Endodermal cell (in vitro differentiated cells): ENCODE data around the gene GABRR2. TPM values are rescaled to one million over a fixed set of nuclear protein-coding genes. Genes with fewer than 3 reads are reported as not detected.

ENCODE experiments used
- DNase-seq: peaks from one replicate; pipeline ENCODE4 v3.0.0-alpha.2; 2017
- H3K27ac ChIP-seq: 2 replicates; pipeline ENCODE4 v1.5.1; 2013; ENCODE audit warnings: mild to moderate bottlenecking, low read depth, low read length, moderate library complexity
- H3K27me3 ChIP-seq: 2 replicates; pipeline ENCODE4 v1.6.1; 2013; ENCODE audit warnings: mild to moderate bottlenecking, low read length, moderate library complexity; ENCODE audit not compliant: insufficient read depth, control insufficient read depth, poor library complexity, severe bottlenecking
- H3K36me3 ChIP-seq: 2 replicates; pipeline ENCODE4 v1.7.0; 2013; ENCODE audit warnings: mild to moderate bottlenecking, low read length, moderate library complexity; ENCODE audit not compliant: control insufficient read depth, insufficient read depth
- H3K4me1 ChIP-seq: one replicate; pipeline ENCODE4 v1.7.0; 2013; ENCODE audit warnings: low read length; ENCODE audit not compliant: control insufficient read depth, insufficient read depth
- H3K4me3 ChIP-seq: 2 replicates; pipeline ENCODE4 v1.5.1; 2013; ENCODE audit warnings: mild to moderate bottlenecking, low read length, moderate library complexity
- H3K9ac ChIP-seq: 2 replicates; pipeline ENCODE4 v1.6.1; 2013; ENCODE audit warnings: mild to moderate bottlenecking, low read length, moderate library complexity; ENCODE audit not compliant: poor library complexity, severe bottlenecking; ENCODE audit errors: extremely low read depth
- H3K9me3 ChIP-seq: 2 replicates; pipeline ENCODE4 v1.6.1; 2013; ENCODE audit warnings: mild to moderate bottlenecking, low read length, moderate library complexity; ENCODE audit not compliant: control insufficient read depth
- H3K27ac Mint-ChIP-seq: 2 replicates; pipeline ENCODE4 v1.8.0; 2020; ENCODE audit warnings: mixed read lengths
- H3K27me3 Mint-ChIP-seq: 2 replicates; pipeline ENCODE4 v1.8.0; 2021; ENCODE audit warnings: mild to moderate bottlenecking, mixed read lengths; ENCODE audit not compliant: insufficient read depth
- H3K36me3 Mint-ChIP-seq: 2 replicates; pipeline ENCODE4 v1.8.0; 2020; ENCODE audit warnings: low read depth, mixed read lengths
- H3K4me1 Mint-ChIP-seq: 2 replicates; pipeline ENCODE4 v1.8.0; 2020; ENCODE audit warnings: mixed read lengths
- H3K4me3 Mint-ChIP-seq: 2 replicates; pipeline ENCODE4 v1.8.0; 2020; ENCODE audit warnings: mild to moderate bottlenecking, moderate library complexity, mixed read lengths
- H3K9me3 Mint-ChIP-seq: 2 replicates; pipeline ENCODE4 v1.8.0; 2020; ENCODE audit warnings: mild to moderate bottlenecking, mixed read lengths
- CTCF ChIP-seq: fragments of 200-600 bp; sonication (generic); conservative IDR thresholded peaks from 2 replicates; pipeline ENCODE4 v1.5.0; 2021; ENCODE audit warnings: antibody characterized with exemption, mild to moderate bottlenecking
- WGBS, 2 experiments: methylation state at CpG; one replicate each; pipeline versions ENCODE4 v1.1.5 to v1.1.7; 2013; ENCODE audit warnings: missing lambda C conversion rate in 2 of 2, mixed read lengths in 1 of 2; ENCODE audit not compliant: insufficient coverage in 1 of 2, insufficient read length in 1 of 2; 5-methylcytosine and 5-hydroxymethylcytosine counted together
- total RNA-seq, 2 donors: library from RNA; stranded (reverse); fragmentation: NEBNext Ultra II Directional in 1 of 2; extraction: Animal tissue kit (Norgen Biotek cat#: 25700) in 1 of 2; gene quantifications; 2 replicates in 1 of 2; 3 replicates in 1 of 2; pipeline ENCODE4 v1.2.1, GENCODE V29; 2021

The GABRR2 gene
- total RNA-seq, 2 donors from 2014 or later: 0.15 to 0.27 TPM

- no peak overlapping the region for H3K27ac Mint-ChIP-seq
- no peaks in the 10 kb centered on the region for H3K4me1 ChIP-seq
- no peak overlapping the region for H3K9ac ChIP-seq
- H3K4me3 Mint-ChIP-seq: no peak overlapping the region
- no peak overlapping the region for H3K4me3 ChIP-seq
- no peaks in the 10 kb centered on the region for H3K36me3 ChIP-seq
- H3K27me3 ChIP-seq: no peaks in the 10 kb centered on the region
- peaks cover 14% of the 10 kb centered on the region for H3K27me3 Mint-ChIP-seq
- no peaks in the 10 kb centered on the region for H3K9me3 Mint-ChIP-seq
- no peak for DNase-seq
- WGBS, 2 experiments: 86 to 93% methylated on average over 9 to 11 of the region's 11 CpGs
- no peaks in the 10 kb centered on the region for H3K9me3 ChIP-seq
- peak; percentile 46 for TF ChIP-seq CTCF
- no peaks in the 10 kb centered on the region for H3K36me3 Mint-ChIP-seq
- no peaks in the 10 kb centered on the region for H3K4me1 Mint-ChIP-seq
- no peak overlapping the region for H3K27ac ChIP-seq
Measured at GRCh38 chr6:89291256-89291819, 23.8 kb downstream of the GABRR2 start.

GRCh38 chr6:89290401-89291155, 24.5 kb downstream of the GABRR2 start:
- WGBS, 2 experiments: 92 to 96% methylated on average over 11 to 13 of the region's 13 CpGs

GRCh38 chr6:89289710-89290109, 25.4 kb downstream of the GABRR2 start:
- Mint-ChIP-seq H3K27ac (no peak overlapping the region), H3K9me3 (no peaks in the 10 kb centered on the region), H3K4me1 (no peaks in the 10 kb centered on the region), H3K27me3 (peaks cover 14% of the 10 kb centered on the region), H3K4me3 (no peak overlapping the region), H3K36me3 (no peaks in the 10 kb centered on the region)
- H3K27ac ChIP-seq: no peak overlapping the region
- TF ChIP-seq CTCF: no peak
- H3K27me3 ChIP-seq: no peaks in the 10 kb centered on the region
- no peak overlapping the region for H3K4me3 ChIP-seq
- DNase-seq: no peak
- H3K36me3 ChIP-seq: no peaks in the 10 kb centered on the region
- no peaks in the 10 kb centered on the region for H3K4me1 ChIP-seq
- H3K9me3 ChIP-seq: no peaks in the 10 kb centered on the region
- H3K9ac ChIP-seq: no peak overlapping the region
- 87 to 94% methylated on average over 3 of the region's 3 CpGs for WGBS, 2 experiments

More at GRCh38 chr6:89290401-89291155, 24.5 kb downstream of the GABRR2 start:
- TF ChIP-seq CTCF: no peak
- Mint-ChIP-seq H3K27ac (no peak overlapping the region), H3K36me3 (no peaks in the 10 kb centered on the region), H3K4me1 (no peaks in the 10 kb centered on the region), H3K27me3 (peaks cover 14% of the 10 kb centered on the region), H3K4me3 (no peak overlapping the region), H3K9me3 (no peaks in the 10 kb centered on the region)
- DNase-seq: no peak
- Histone ChIP-seq H3K9ac (no peak overlapping the region), H3K27ac (no peak overlapping the region), H3K27me3 (no peaks in the 10 kb centered on the region), H3K9me3 (no peaks in the 10 kb centered on the region), H3K4me3 (no peak overlapping the region), H3K36me3 (no peaks in the 10 kb centered on the region), H3K4me1 (no peaks in the 10 kb centered on the region)
